Loucy (cell line): ENCODE measurements around the gene MRI1.
"Not testable (repeated sequence)": the region's sequence is repeated elsewhere in the genome, so short reads cannot be mapped to it uniquely, and the experiment has no call there.

ENCODE experiments used
- CTCF ChIP-seq: fragments of 200-600 bp; sonication (generic); conservative IDR thresholded peaks from 2 replicates; pipeline ENCODE4 v1.5.1; 2014; ENCODE audit warnings: mild to moderate bottlenecking, antibody characterized with exemption, low read length
- EZH2phosphoT487 ChIP-seq: fragments of 200-600 bp; IDR thresholded peaks from 2 replicates; pipeline ENCODE4 v1.6.1; 2018; ENCODE audit warnings: antibody characterized with exemption, mild to moderate bottlenecking, moderate library complexity, borderline replicate concordance

- TF ChIP-seq CTCF, EZH2phosphoT487: not testable (repeated sequence)
Observed at GRCh38 chr19:13779794-13780193, 15.5 kb downstream of the MRI1 start.
